ENCODE results near the gene BZW2.

DNA sequence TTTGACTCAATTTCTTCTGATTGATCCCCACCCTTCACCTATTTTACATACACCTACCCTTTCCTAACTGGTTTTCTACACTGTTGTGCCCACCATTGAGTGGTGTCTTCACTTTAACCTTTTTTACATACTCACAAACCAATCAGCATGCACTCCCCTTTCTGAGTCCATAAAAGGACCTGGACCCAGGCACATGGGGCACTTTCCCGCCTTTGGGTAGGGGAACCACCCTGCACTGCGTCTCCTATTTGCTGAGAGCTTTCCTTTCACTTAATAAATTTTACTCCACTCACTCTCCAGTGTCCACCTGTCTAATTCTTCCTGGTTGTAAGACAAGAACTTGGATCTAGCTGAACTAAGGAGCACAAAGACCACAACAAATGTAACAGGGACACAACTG, 34.3 kb upstream of the BZW2 start:
- TF ChIP-seq, protein P1, sequence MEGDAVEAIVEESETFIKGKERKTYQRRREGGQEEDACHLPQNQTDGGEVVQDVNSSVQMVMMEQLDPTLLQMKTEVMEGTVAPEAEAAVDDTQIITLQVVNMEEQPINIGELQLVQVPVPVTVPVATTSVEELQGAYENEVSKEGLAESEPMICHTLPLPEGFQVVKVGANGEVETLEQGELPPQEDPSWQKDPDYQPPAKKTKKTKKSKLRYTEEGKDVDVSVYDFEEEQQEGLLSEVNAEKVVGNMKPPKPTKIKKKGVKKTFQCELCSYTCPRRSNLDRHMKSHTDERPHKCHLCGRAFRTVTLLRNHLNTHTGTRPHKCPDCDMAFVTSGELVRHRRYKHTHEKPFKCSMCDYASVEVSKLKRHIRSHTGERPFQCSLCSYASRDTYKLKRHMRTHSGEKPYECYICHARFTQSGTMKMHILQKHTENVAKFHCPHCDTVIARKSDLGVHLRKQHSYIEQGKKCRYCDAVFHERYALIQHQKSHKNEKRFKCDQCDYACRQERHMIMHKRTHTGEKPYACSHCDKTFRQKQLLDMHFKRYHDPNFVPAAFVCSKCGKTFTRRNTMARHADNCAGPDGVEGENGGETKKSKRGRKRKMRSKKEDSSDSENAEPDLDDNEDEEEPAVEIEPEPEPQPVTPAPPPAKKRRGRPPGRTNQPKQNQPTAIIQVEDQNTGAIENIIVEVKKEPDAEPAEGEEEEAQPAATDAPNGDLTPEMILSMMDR (conservative IDR thresholded peaks at IDR 0.05): no peak
- no peak for TF ChIP-seq ZFX (IDR thresholded peaks at IDR 0.05)
